ENCODE measurements around the gene KCNMA1. TPM values are rescaled to one million over a fixed set of nuclear protein-coding genes. Genes with fewer than 3 reads are reported as not detected.

The KCNMA1 gene
- polyA plus RNA-seq, 1 of the 3 experiments (the other 2 are of a cell fraction), result 107 TPM

- H3K4me3 ChIP-seq (ENCODE audit: low read depth in 2 of 2, low read length in 1 of 2), result no peak overlapping the region
- no peak overlapping the region for H3K27ac ChIP-seq (ENCODE audit: low read depth in 2 of 2, low read length in 1 of 2)
- peaks cover 2% of the 10 kb centered on the region for H3F3A ChIP-seq (replicated peaks; ENCODE audit: insufficient read depth)
- no peak overlapping the region for H2AFZ ChIP-seq (ENCODE audit: low read depth)
- H3K4me2 ChIP-seq, result no peak overlapping the region
- H3K9me2 ChIP-seq, result no peaks in the 10 kb centered on the region
- DNase-seq, result no peak
- H3K9me3 ChIP-seq, result no peaks in the 10 kb centered on the region
- H3K36me3 ChIP-seq (replicated peaks in 1 of 2; ENCODE audit: control insufficient read depth in 1 of 2, insufficient read depth in 2 of 2, low read length in 1 of 2), result peaks cover 4 to 13% of the 10 kb centered on the region in 2 experiments
- no peak for TF ChIP-seq SIN3A (IDR thresholded peaks at IDR 0.05; ENCODE audit: borderline replicate concordance, low read depth, low read length)
- TF ChIP-seq TEAD4 (IDR thresholded peaks at IDR 0.05; ENCODE audit: borderline replicate concordance, insufficient read depth), result no peak
- TF ChIP-seq FOSL2 (IDR thresholded peaks at IDR 0.05; ENCODE audit: borderline replicate concordance, low read depth), result no peak
- TF ChIP-seq YY1 (IDR thresholded peaks at IDR 0.05; ENCODE audit: low read depth), result no peak
- no peak for TF ChIP-seq MXI1 (IDR thresholded peaks at IDR 0.05; ENCODE audit: low read depth, low read length)
- TF ChIP-seq TCF12 (IDR thresholded peaks at IDR 0.05), result no peak
- TF ChIP-seq, protein P1, sequence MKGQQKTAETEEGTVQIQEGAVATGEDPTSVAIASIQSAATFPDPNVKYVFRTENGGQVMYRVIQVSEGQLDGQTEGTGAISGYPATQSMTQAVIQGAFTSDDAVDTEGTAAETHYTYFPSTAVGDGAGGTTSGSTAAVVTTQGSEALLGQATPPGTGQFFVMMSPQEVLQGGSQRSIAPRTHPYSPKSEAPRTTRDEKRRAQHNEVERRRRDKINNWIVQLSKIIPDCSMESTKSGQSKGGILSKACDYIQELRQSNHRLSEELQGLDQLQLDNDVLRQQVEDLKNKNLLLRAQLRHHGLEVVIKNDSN (IDR thresholded peaks at IDR 0.05; ENCODE audit: borderline replicate concordance, low read depth), result no peak
- TF ChIP-seq JUND (IDR thresholded peaks at IDR 0.05), result no peak
- H3K27me3 ChIP-seq (ENCODE audit: insufficient read depth), result no peaks in the 10 kb centered on the region
- 78% methylated on average over 2 of the region's 2 CpGs for WGBS (ENCODE audit: low lambda C conversion rate)
- ChIA-PET POLR2A (no interaction called here), CTCF (no interaction called here)
- peaks cover 8 to 13% of the 10 kb centered on the region in 2 experiments; a peak in 3 of 4 replicates for H3K4me1 ChIP-seq (ENCODE audit: control insufficient read depth in 1 of 2, insufficient read depth in 2 of 2, low read depth in 1 of 2, low read length in 1 of 2)
- H4K20me1 ChIP-seq (ENCODE audit: insufficient read depth), result no peaks in the 10 kb centered on the region
- no peak overlapping the region for H3K9ac ChIP-seq
- H3K79me2 ChIP-seq (ENCODE audit: insufficient read depth), result no peaks in the 10 kb centered on the region
Observed at GRCh38 chr10:77398558-77398957, 239.1 kb downstream of the KCNMA1 start.

- Histone ChIP-seq H3K9me3 (no peaks in the 10 kb centered on the region), H3K9me2 (no peaks in the 10 kb centered on the region), H3K4me2 (no peak overlapping the region), H4K20me1 (ENCODE audit: insufficient read depth) (peaks cover 3% of the 10 kb centered on the region; the same call in 1 of the 2 replicates), H3K4me3 (ENCODE audit: low read depth in 2 of 2, low read length in 1 of 2) (no peak overlapping the region), H2AFZ (ENCODE audit: low read depth) (no peak overlapping the region), H3K27ac (ENCODE audit: low read depth in 2 of 2, low read length in 1 of 2) (no peak overlapping the region), H3K27me3 (ENCODE audit: insufficient read depth) (no peaks in the 10 kb centered on the region), H3F3A (replicated peaks; ENCODE audit: insufficient read depth) (peaks cover 14% of the 10 kb centered on the region), H3K4me1 (ENCODE audit: control insufficient read depth in 1 of 2, insufficient read depth in 2 of 2, low read depth in 1 of 2, low read length in 1 of 2) (peaks cover 17 to 27% of the 10 kb centered on the region in 2 experiments; a peak in 3 of 4 replicates), H3K9ac (no peak overlapping the region), H3K79me2 (ENCODE audit: insufficient read depth) (no peaks in the 10 kb centered on the region), H3K36me3 (replicated peaks in 1 of 2; ENCODE audit: control insufficient read depth in 1 of 2, insufficient read depth in 2 of 2, low read length in 1 of 2) (peaks cover 4% of the 10 kb centered on the region in 2 experiments)
- TF ChIP-seq GATA2 (CRISPR knock-in tag; IDR thresholded peaks at IDR 0.05) (no peak), SMC3 (IDR thresholded peaks at IDR 0.05; ENCODE audit: low read depth, low read length) (no peak), TAF1 (IDR thresholded peaks at IDR 0.05; ENCODE audit: borderline replicate concordance, low read depth, low read length) (no peak), FOXJ3 (CRISPR knock-in tag; IDR thresholded peaks at IDR 0.05) (no peak), RCOR1 (IDR thresholded peaks at IDR 0.05; ENCODE audit: low read length) (no peak)
- TF ChIP-seq, protein P2, sequence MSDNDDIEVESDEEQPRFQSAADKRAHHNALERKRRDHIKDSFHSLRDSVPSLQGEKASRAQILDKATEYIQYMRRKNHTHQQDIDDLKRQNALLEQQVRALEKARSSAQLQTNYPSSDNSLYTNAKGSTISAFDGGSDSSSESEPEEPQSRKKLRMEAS (IDR thresholded peaks at IDR 0.05; ENCODE audit: low read depth), result no peak
- TF ChIP-seq, protein P3, sequence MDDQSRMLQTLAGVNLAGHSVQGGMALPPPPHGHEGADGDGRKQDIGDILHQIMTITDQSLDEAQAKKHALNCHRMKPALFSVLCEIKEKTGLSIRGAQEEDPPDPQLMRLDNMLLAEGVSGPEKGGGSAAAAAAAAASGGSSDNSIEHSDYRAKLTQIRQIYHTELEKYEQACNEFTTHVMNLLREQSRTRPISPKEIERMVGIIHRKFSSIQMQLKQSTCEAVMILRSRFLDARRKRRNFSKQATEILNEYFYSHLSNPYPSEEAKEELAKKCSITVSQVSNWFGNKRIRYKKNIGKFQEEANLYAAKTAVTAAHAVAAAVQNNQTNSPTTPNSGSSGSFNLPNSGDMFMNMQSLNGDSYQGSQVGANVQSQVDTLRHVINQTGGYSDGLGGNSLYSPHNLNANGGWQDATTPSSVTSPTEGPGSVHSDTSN (IDR thresholded peaks at IDR 0.05), result no peak
- 84% methylated on average over 4 of the region's 4 CpGs for WGBS (ENCODE audit: low lambda C conversion rate)
- CTCF ChIA-PET, result interaction anchor here (10.8 kb wide), 1 partner anchor 244 kb away, joined by 96 read pairs; no protein-coding TSS in a partner anchor
- POLR2A ChIA-PET, result no interaction called here
- DNase-seq, result no peak
Observed at GRCh38 chr10:77397103-77397502, 240.5 kb downstream of the KCNMA1 start.

Data from SK-N-SH (cell line).